ENCODE results near the gene RGS7.
"Not testable (repeated sequence)": the region's sequence is repeated elsewhere in the genome, so short reads cannot be mapped to it uniquely, and the experiment has no call there.

The RGS7 gene

DNA sequence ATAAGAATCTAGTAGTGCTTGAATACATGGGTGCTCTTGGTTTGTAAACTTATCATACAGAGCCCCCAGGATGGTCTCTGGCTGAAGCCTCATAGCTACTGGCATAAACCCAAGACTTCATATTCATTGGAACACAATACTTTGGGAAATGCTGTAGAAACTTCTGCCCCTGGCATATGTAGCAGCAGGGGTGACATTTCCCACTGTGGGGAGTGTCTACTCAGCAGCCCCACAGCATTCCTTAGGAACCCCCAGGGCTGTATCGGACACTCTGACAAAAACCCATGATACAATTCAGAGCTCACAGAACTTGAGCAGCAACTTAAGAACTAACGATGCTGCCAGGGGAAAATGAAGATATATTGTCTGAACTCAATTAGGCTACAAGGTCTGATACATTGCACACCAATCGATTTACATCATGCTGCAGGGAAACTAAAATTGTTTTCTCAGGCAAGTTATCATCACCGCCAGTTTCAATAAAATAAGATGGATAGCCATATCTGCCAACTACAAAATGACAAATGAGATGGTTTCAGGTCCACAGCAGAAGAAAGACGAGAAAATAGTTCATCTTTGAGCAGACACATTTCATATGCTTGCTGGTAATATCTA is 564.0 kb downstream of the RGS7 start:
- Mint-ChIP-seq H3K36me3 (ENCODE audit: low read depth) (no peaks in the 10 kb centered on the region), H3K4me3 (no peak overlapping the region), H3K27ac (no peak overlapping the region), H3K9me3 (peaks cover 19% of the 10 kb centered on the region), H3K27me3 (ENCODE audit: low read depth, poor library complexity) (peaks cover 3% of the 10 kb centered on the region), H3K4me1 (no peaks in the 10 kb centered on the region)
- TF ChIP-seq, protein P1, sequence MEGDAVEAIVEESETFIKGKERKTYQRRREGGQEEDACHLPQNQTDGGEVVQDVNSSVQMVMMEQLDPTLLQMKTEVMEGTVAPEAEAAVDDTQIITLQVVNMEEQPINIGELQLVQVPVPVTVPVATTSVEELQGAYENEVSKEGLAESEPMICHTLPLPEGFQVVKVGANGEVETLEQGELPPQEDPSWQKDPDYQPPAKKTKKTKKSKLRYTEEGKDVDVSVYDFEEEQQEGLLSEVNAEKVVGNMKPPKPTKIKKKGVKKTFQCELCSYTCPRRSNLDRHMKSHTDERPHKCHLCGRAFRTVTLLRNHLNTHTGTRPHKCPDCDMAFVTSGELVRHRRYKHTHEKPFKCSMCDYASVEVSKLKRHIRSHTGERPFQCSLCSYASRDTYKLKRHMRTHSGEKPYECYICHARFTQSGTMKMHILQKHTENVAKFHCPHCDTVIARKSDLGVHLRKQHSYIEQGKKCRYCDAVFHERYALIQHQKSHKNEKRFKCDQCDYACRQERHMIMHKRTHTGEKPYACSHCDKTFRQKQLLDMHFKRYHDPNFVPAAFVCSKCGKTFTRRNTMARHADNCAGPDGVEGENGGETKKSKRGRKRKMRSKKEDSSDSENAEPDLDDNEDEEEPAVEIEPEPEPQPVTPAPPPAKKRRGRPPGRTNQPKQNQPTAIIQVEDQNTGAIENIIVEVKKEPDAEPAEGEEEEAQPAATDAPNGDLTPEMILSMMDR (IDR thresholded peaks at IDR 0.05), result no peak
- DNase-seq, result no peak

DNA sequence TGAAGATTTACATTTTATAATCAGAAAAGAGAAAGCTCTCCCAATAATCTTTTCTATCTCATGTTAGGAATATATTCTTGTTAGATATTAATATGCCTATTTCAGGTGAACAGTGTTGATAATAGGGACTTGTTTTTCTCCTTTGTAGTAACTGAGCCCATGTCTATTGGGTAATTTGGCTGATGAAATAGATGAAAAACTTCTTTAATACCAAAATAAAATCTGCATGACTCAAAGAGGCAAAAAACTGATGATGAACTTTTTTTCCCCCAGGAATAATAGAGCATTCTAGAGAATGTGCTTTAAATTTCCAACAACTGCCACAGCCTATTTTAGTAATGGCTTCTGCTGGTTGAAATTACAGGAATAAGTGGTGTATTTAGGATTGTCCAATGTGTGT is 566.1 kb downstream of the RGS7 start:
- H3K27me3 Mint-ChIP-seq (ENCODE audit: low read depth, poor library complexity), result peaks cover 3% of the 10 kb centered on the region
- H3K4me3 Mint-ChIP-seq, result no peak overlapping the region
- DNase-seq, result no peak
- no peak overlapping the region for H3K27ac Mint-ChIP-seq
- H3K36me3 Mint-ChIP-seq (ENCODE audit: low read depth), result no peaks in the 10 kb centered on the region
- TF ChIP-seq, protein P1 (IDR thresholded peaks at IDR 0.05), result no peak
- no peaks in the 10 kb centered on the region for H3K4me1 Mint-ChIP-seq
- H3K9me3 Mint-ChIP-seq, result peaks cover 20% of the 10 kb centered on the region

DNA sequence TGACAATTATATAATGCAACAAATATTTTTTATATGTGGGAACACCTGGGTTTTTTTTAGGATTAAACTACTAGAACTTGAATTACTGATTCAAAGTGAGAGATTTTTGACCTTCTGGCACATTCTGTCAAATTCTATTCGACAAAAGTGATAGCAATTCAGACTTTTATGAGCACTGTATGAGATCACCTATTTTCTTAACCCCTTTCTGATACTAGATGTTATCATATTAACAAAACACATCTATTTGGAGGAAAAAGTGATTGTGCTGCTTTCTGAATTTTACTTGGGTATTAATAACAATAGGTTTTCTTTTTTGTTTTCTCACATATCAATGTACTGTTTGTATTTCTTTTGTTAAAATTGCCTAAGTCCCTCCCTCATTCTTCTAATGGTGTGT is 570.1 kb downstream of the RGS7 start:
- H3K36me3 Mint-ChIP-seq (ENCODE audit: low read depth), result no peaks in the 10 kb centered on the region
- peaks cover 20% of the 10 kb centered on the region for H3K9me3 Mint-ChIP-seq
- no peak overlapping the region for H3K4me3 Mint-ChIP-seq
- TF ChIP-seq, protein P1 (IDR thresholded peaks at IDR 0.05), result no peak
- DNase-seq, result no peak
- H3K4me1 Mint-ChIP-seq, result no peaks in the 10 kb centered on the region
- no peak overlapping the region for H3K27ac Mint-ChIP-seq
- H3K27me3 Mint-ChIP-seq (ENCODE audit: low read depth, poor library complexity), result peaks cover 3% of the 10 kb centered on the region

DNA sequence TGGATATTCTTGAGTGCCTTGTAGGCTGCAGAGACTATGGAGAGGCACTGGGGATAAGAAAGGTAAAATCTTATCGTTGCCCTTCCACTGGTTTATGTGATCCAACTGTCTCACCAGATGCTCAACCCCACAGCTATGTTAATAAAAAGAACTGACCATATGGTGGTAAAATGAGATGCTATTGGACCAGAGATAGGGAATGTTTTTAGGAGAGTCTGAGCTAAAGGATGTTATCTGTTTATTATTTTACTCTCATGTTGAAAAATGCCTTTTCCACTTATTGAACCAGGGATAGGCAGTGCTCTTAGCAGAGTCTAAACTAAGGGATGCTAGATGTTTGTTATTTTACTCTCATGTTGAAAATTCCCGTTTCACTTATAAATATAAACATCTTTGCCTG is 572.2 kb downstream of the RGS7 start:
- H3K9me3 Mint-ChIP-seq, result peaks cover 14% of the 10 kb centered on the region
- DNase-seq, result no peak
- H3K4me3 Mint-ChIP-seq, result no peak overlapping the region
- no peaks in the 10 kb centered on the region for H3K36me3 Mint-ChIP-seq (ENCODE audit: low read depth)
- no peak overlapping the region for H3K27ac Mint-ChIP-seq
- peaks cover 2% of the 10 kb centered on the region for H3K27me3 Mint-ChIP-seq (ENCODE audit: low read depth, poor library complexity)
- TF ChIP-seq, protein P1 (IDR thresholded peaks at IDR 0.05), result no peak
- H3K4me1 Mint-ChIP-seq, result no peaks in the 10 kb centered on the region

DNA sequence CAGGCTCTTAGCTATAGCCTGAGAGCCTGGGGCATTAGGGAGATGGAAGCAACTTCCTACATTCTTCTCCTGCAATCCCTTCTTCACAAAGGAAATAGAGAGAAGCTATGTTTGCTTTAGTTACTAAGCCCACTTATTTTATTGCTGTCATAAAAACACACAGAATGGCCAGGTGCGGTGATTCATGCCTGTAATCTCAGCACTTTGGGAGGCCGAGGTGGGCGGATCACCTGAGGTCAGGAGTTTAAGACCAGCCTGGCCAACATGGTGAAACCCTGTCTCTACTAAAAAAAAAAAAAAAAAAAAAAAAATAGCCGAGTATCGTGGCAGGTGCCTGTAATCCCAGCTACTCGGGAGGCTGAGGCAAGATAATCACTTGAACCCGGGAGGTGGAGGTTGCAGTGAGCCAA is 573.3 kb downstream of the RGS7 start:
- not testable (repeated sequence) for H3K4me3 Mint-ChIP-seq; H3K36me3 Mint-ChIP-seq (ENCODE audit: low read depth); H3K9me3 Mint-ChIP-seq; H3K27me3 Mint-ChIP-seq (ENCODE audit: low read depth, poor library complexity); DNase-seq; H3K4me1 Mint-ChIP-seq; H3K27ac Mint-ChIP-seq

DNA sequence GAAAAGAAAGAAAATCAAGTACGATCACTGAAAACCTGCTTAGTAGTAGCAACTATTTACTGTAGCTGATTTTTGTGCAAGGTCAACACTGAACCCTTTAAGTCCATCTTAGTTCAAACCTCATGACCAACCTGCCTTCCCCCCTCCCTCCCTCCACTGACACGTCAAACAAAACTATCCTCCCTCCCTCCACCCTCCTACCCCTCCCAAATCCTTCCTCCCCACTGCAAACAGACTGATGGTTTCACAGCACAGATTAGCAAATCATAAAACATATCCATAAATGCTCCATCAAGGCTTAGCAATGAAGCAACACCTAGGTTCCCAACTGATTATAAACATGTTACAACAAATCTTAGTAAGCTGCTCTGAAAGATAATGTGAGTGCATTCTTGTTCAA is 580.8 kb downstream of the RGS7 start:
- DNase-seq, result no peak
- no peak overlapping the region for H3K4me3 Mint-ChIP-seq
- H3K27me3 Mint-ChIP-seq (ENCODE audit: low read depth, poor library complexity), result no peaks in the 10 kb centered on the region
- H3K36me3 Mint-ChIP-seq (ENCODE audit: low read depth), result no peaks in the 10 kb centered on the region
- H3K4me1 Mint-ChIP-seq, result no peaks in the 10 kb centered on the region
- no peaks in the 10 kb centered on the region for H3K9me3 Mint-ChIP-seq
- TF ChIP-seq, protein P1 (IDR thresholded peaks at IDR 0.05), result no peak
- no peak overlapping the region for H3K27ac Mint-ChIP-seq

All from nephron progenitor cell (in vitro differentiated cells).